ENCODE data around the gene SMIM8.

DNA sequence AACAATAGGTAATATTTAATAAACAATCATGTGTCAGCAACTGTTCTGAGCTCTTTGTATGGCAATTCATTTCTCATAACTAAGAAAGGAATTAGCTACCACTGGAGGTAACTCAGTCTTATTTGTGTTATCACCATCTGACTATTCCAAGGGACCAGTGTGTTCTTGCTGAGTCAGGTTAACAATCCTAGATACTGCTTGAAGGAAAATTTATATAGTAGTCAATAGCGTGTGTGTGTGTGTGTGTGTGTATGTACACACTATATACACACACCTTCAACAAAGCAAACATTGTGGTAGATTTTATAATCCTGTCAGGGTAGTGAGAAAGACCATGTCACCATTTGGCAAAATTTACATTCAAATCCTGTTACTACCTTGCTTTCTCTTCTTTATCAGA is 45.8 kb upstream of the SMIM8 start:
- TF ChIP-seq POLR2A (IDR thresholded peaks at IDR 0.05; ENCODE audit: low read length) (no peak), GATA1 (IDR thresholded peaks at IDR 0.05; ENCODE audit: low read depth, low read length) (no peak)

All from erythroblast (primary cell).